HG03575 (cell line): ENCODE data around the gene MSI2.

Experiments used
- ATAC-seq: cut with Tn5 transposase; IDR thresholded peaks from one replicate; pipeline ENCODE4 v1.9.1; 2021; ENCODE audit not compliant: unreplicated experiment, insufficient number of reproducible peaks, low FRiP score; ENCODE audit errors: extremely low read depth

MSI2 gene

GRCh38 chr17:57434361-57434760, 178.0 kb downstream of the MSI2 start:
- no peak for ATAC-seq

- ATAC-seq = no peak
These were observed 180.2 kb downstream of the MSI2 start for GRCh38 chr17:57436565-57436964.

GRCh38 chr17:57438066-57438731, 181.9 kb downstream of the MSI2 start:
- no peak for ATAC-seq

DNA sequence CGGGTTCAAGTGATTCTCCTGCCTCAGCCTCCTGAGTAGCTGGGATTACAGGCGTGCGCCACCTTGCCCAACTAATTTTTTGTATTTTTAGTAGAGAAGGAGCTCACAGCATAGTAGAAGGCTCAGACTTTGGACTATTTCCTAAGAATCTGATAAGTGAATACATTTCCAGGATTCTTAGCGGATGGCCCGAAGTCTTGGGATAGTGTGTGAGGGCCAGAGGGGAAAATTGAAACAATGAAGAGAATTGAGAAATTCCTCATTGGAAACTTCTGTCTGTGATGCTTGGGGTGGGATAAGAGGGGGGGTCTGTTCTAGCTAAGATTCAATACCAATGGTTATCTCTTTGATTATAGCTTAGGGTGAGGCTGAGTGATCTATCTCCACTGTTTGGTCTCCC, 183.3 kb downstream of the MSI2 start:
- ATAC-seq = no peak

- no peak for ATAC-seq
These were observed 184.4 kb downstream of the MSI2 start for GRCh38 chr17:57440522-57441269.

DNA sequence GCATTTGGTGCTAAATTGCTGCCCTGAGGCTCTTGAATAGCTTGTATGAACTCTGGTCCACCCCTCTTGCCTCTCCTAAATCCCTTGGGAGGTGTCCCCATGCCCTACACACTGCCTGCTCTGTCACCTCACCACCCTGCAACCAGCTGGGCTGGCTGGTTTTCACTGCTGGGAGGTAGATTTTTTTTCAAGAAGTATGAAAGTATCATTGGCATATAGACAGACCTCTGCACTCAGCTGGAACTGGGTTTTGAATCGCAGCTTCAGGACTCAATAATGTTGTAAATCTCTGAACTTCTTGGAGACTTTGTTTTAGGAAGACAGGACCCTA, 184.9 kb downstream of the MSI2 start:
- ATAC-seq = no peak

GRCh38 chr17:57442401-57442823, 186.1 kb downstream of the MSI2 start:
- ATAC-seq = no peak

- ATAC-seq = no peak
These were observed 186.7 kb downstream of the MSI2 start for GRCh38 chr17:57442914-57443571.

DNA sequence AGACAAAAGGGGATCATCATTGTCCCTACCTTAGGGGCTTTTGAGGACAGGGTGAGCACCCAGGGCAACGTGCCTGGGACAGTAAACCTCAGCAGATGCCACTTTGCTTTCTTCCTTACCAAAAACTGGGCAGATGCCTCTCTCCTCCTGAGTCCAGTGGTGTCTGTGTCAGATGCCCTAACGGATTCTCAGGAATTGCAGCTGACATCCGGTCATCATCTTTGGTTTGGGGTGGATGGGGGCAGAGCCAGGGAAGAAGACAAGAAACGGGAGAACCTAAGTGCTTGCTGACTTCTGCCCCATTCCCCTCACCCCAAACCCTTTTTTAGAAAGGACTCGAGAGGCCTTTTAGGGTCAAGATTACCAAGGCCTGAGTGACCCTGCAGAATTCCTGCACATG, 187.5 kb downstream of the MSI2 start:
- ATAC-seq = no peak

- ATAC-seq = no peak
These were observed 188.5 kb downstream of the MSI2 start for GRCh38 chr17:57444682-57445450.

DNA sequence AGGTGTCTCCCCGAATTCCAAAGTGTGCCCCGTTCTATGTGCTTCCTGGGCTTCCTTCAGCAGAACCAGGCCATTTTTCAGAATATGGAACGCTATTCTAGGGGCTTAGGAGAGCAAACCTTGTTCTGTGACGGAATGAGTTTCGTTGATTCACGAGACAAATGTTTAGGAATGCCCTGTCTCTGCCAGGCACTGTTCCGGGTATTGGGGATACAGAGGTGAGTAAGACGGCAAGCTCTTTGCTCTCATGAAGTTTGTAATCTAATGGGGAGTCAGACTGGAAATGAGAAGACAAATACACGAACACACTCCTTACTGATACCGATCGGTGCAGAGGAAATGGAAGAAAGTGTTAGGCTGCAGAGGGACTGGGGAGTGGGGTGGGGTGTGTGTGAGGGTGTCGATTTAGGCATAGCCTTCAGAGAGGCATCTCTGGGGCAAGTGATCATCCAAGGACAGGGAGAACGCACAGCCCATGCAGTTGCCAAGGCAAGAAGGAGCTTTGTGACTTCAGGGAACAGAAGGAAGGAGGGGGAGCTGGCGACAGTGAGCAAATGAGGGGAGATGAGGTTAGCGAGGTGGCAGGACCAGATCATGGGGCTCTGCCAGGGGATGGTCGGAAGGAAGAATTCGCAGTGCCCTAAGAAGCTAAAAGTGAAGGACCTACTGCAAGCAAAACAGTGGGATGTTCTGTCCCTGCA, 189.6 kb downstream of the MSI2 start:
- ATAC-seq = no peak

- no peak for ATAC-seq
These were observed 191.2 kb downstream of the MSI2 start for GRCh38 chr17:57447357-57447989.

DNA sequence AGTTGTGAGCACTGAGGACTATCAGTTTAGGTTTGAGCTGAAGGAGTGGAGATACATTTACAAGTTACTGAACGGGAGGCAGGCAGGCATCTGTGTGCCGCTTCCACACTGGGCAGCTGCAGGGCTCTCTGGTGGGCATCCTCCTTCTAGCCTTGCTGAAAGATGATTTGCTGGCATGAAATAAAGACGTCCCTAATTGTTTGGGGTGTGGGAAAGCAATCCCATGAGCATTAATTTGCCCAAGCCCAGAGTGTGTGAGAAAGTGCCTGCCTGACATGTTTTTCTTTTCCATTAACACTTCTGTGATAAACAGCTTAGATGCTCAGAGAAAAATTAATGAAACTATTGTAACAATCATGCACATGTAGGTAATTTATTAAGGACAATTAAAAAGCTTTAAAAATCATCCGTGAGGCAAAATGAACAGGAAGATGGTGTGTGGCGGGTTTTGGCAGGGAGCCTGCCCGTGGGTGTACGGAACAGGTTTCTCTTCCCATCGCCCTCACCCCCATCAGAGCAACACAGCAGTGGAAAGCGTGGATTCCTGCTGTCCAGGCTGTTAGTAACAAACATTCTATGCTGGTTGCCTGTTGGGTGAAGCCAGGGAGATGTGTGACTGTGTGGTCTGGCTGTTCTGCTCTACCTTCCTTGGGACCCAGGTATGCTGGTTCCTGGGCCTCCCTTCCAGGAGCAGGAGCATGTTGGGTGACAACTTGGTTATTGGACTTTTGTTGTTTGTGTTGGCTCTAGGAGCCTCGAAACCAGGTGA, 191.9 kb downstream of the MSI2 start:
- no peak for ATAC-seq

GRCh38 chr17:57448759-57449283, 192.5 kb downstream of the MSI2 start:
- no peak for ATAC-seq

DNA sequence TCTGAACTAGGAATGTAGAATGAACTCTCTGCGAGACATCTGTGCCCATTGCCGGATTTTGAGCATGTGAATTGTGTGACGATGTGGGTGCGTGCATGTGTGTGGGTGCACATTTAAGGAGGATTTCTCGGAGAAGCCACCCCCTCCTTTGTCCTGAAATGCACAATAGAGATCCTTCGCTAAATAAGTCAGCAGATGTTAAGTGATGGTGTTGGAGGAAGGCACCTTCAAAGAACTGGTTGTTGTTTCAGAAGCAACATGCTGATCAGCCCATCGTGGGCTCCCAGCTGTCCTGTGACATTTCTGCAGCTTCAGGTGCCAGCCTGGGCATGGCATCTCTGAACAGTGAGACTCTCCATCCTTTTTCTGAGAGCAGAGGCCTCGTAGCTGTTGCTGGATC, 194.9 kb downstream of the MSI2 start:
- ATAC-seq = no peak

- no peak for ATAC-seq
These were observed 195.3 kb downstream of the MSI2 start for GRCh38 chr17:57451643-57452042.

DNA sequence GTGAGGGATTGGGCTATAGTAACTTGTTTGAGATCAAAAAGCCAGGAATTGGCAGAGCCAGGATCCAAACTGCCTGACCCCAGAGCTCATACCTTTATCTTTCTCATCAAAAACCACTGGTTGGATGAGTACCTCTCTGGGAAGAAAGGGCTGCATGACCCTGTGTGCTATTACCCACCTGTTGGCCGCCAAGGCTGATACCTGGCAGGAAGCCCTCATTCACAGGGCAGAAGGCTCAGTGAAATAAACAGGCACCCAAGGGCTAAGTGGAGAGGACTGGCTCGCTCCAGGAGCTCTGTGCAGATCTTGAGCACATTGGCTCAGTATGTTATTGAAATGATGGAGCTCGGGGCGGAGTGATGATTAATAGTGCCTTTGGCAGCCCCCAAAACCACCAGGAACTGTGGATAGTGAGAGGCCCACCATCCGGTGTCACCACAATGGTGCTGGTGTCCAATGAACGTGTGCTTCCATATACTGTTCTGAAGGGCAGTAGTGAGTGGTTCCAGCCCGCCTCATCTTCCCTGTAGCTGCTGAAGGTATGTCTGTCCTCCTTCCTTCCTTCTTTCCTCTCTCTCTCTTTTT, 197.6 kb downstream of the MSI2 start:
- no peak for ATAC-seq
